Coronary artery (tissue), 2 donors: ENCODE data around the gene ZXDC.

Experiments
- DNase-seq: peaks from one replicate; pipeline ENCODE4 v3.0.0-alpha.2; 2017; ENCODE audit warnings: low spot score
- H3K27ac ChIP-seq, 2 donors: fragments of 200-600 bp; sonication (generic); one replicate each; pipeline ENCODE4 v1.5.1; 2016 to 2019
- H3K4me3 ChIP-seq: fragments of 200-600 bp; sonication (generic); 2 replicates; pipeline ENCODE4 v1.5.1; 2016; ENCODE audit warnings: mild to moderate bottlenecking, moderate library complexity
- CTCF ChIP-seq: fragments of 200-600 bp; sonication (generic); IDR thresholded peaks from one replicate; pipeline ENCODE4 v1.5.1; 2019; ENCODE audit warnings: antibody characterized with exemption

Gene ZXDC

GRCh38 chr3:126479642-126480041, 4.0 kb upstream of the ZXDC start:
- no peak for DNase-seq
- TF ChIP-seq CTCF, result no peak
- Histone ChIP-seq H3K4me3 (no peak overlapping the region), H3K27ac (no peak overlapping the region)

- TF ChIP-seq CTCF, result no peak
- H3K27ac ChIP-seq, result no peak overlapping the region
- H3K4me3 ChIP-seq, result no peak overlapping the region
- no peak for DNase-seq
Observed at GRCh38 chr3:126478581-126479310, 3.1 kb upstream of the ZXDC start.

DNA sequence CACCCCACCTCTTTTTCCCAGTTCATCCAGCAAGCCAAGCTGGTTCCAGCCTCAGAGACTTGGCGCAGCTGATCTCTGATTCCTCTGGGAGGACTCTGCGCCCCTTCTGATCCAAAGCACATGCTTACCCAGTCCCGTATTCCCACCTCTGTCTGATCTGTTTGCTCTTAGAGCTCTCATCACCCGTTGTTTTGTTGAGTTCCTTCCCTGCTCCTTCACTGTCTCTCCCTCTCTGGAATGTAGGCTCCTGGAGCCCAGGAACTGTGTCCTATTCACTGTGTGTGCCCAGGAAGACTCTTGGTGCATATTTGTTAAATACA, 1.3 kb upstream of the ZXDC start:
- TF ChIP-seq CTCF, result no peak
- Histone ChIP-seq H3K27ac (peak overlapping the region in 1 of 2 donors; percentile 88), H3K4me3 (peak overlapping the region; percentile 82)
- DNase-seq, result no peak

GRCh38 chr3:126476166-126477060, 722 bp upstream of the ZXDC start:
- DNase-seq, result peak; percentile 87
- H3K27ac ChIP-seq, result peak overlapping the region; percentile 69 to 88
- peak overlapping the region; percentile 82 for H3K4me3 ChIP-seq
- no peak for TF ChIP-seq CTCF

- Histone ChIP-seq H3K4me3 (peak overlapping the region; percentile 82), H3K27ac (peak overlapping the region; percentile 87 to 88)
- DNase-seq, result peak; percentile 82
- TF ChIP-seq CTCF, result no peak
Observed at GRCh38 chr3:126474498-126475412, 936 bp downstream of the ZXDC start.

GRCh38 chr3:126473292-126474168, 2.2 kb downstream of the ZXDC start:
- TF ChIP-seq CTCF, result no peak
- no peak for DNase-seq
- peak overlapping the region; percentile 82 for H3K4me3 ChIP-seq
- no peak overlapping the region for H3K27ac ChIP-seq
